AG04450 (cell line): Measurements from ENCODE around the gene H2AZ2. TPM values are rescaled to one million over a fixed set of nuclear protein-coding genes. Genes with fewer than 3 reads are reported as not detected.

Experiments
- CTCF ChIA-PET: fragments of 300-600, 350-600 bp; formaldehyde crosslinking; extraction: SDS; loops from one replicate; lab custom pipeline; 2022; ENCODE audit warnings: antibody characterized with exemption, inconsistent platforms; lab: Charles Lee
- POLR2A ChIA-PET: fragments of 350-600 bp; formaldehyde crosslinking; extraction: SDS; loops from one replicate; lab custom pipeline; 2021; ENCODE audit warnings: antibody characterized with exemption, inconsistent platforms; lab: Yijun Ruan, JAX
- DNase-seq: peaks from one replicate; pipeline ENCODE4 v3.0.0-alpha.2; 2011; ENCODE audit warnings: low read depth, low spot score
- H3K27ac ChIP-seq: one replicate; pipeline ENCODE4 v1.5.1; 2012; ENCODE audit warnings: low read depth, low read length, control low read depth
- H3K27me3 ChIP-seq: one replicate; pipeline ENCODE4 v1.6.0; 2012; ENCODE audit warnings: low read length; ENCODE audit not compliant: control insufficient read depth, insufficient read depth
- H3K4me3 ChIP-seq: 2 replicates; pipeline ENCODE4 v1.5.1; 2011; ENCODE audit warnings: mild to moderate bottlenecking, low read depth, low read length, control low read depth
- H3K9me3 ChIP-seq: 2 replicates; pipeline ENCODE4 v1.5.1; 2012; ENCODE audit warnings: low read length; ENCODE audit not compliant: control insufficient read depth, insufficient read depth
- polyA plus RNA-seq: library from polyadenylated mRNA; depleted of rRNA; stranded (reverse); fragments of >200 nt; gene quantifications from 2 replicates; pipeline ENCODE4 v1.2.3, GENCODE V29; 2011
- TF ChIP-seq, protein P1 (sequence below): IDR thresholded peaks from 2 replicates; pipeline ENCODE4 v1.5.1; 2011; ENCODE audit warnings: low read depth, low read length, control low read depth, inconsistent platforms

H2AZ2 gene
- polyA plus RNA-seq, 1 experiment: 164 TPM

- H3K4me3 ChIP-seq: peak overlapping the region; percentile 99
- CTCF ChIA-PET: interaction anchor here (1.0 to 1.5 kb wide), 4 partner anchors 49 to 339 kb away, joined by 3 to 5 read pairs (median 3); no protein-coding TSS in a partner anchor
- H3K27ac ChIP-seq: peak overlapping the region; percentile 94
- no peaks in the 10 kb centered on the region for H3K9me3 ChIP-seq
- POLR2A ChIA-PET: interaction anchor here (0.6 to 1.4 kb wide), 17 partner anchors 19 to 224 kb away, joined by 3 to 8 read pairs (median 4); partner anchors contain the start of genes DDX56, H2AZ2, OGDH and PURB
- peak; percentile 65 for DNase-seq
- no peaks in the 10 kb centered on the region for H3K27me3 ChIP-seq
- TF ChIP-seq, protein P1, sequence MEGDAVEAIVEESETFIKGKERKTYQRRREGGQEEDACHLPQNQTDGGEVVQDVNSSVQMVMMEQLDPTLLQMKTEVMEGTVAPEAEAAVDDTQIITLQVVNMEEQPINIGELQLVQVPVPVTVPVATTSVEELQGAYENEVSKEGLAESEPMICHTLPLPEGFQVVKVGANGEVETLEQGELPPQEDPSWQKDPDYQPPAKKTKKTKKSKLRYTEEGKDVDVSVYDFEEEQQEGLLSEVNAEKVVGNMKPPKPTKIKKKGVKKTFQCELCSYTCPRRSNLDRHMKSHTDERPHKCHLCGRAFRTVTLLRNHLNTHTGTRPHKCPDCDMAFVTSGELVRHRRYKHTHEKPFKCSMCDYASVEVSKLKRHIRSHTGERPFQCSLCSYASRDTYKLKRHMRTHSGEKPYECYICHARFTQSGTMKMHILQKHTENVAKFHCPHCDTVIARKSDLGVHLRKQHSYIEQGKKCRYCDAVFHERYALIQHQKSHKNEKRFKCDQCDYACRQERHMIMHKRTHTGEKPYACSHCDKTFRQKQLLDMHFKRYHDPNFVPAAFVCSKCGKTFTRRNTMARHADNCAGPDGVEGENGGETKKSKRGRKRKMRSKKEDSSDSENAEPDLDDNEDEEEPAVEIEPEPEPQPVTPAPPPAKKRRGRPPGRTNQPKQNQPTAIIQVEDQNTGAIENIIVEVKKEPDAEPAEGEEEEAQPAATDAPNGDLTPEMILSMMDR: peak; percentile 48
Measured at GRCh38 chr7:44797329-44798258, 50.3 kb downstream of the H2AZ2 start.

GRCh38 chr7:44796504-44797328 is 51.2 kb downstream of the H2AZ2 start, which contains the start of gene PPIA:
TSS of gene PPIA (plus strand) at chr7:44796681. CDS start at chr7:44796725, 44 bp downstream.
- ChIA-PET POLR2A (interaction anchor here (0.6 to 1.4 kb wide), 13 partner anchors 28 to 223 kb away, joined by 3 to 6 read pairs (median 4); partner anchors contain the start of genes DDX56, H2AZ2, OGDH and PURB), CTCF (interaction anchor here (0.6 to 1.5 kb wide), 3 partner anchors 26 to 50 kb away, joined by 3 to 4 read pairs (median 4); no protein-coding TSS in a partner anchor)
- TF ChIP-seq, protein P1: no peak
- Histone ChIP-seq H3K27me3 (no peaks in the 10 kb centered on the region), H3K4me3 (peak within 1 kb of the TSS; percentile 99), H3K27ac (peak within 1 kb of the TSS; percentile 94), H3K9me3 (no peaks in the 10 kb centered on the region)
- peak; percentile 97 for DNase-seq

- CTCF ChIA-PET: no interaction called here
Measured at GRCh38 chr7:44796034-44796503, 51.8 kb downstream of the H2AZ2 start.

DNA sequence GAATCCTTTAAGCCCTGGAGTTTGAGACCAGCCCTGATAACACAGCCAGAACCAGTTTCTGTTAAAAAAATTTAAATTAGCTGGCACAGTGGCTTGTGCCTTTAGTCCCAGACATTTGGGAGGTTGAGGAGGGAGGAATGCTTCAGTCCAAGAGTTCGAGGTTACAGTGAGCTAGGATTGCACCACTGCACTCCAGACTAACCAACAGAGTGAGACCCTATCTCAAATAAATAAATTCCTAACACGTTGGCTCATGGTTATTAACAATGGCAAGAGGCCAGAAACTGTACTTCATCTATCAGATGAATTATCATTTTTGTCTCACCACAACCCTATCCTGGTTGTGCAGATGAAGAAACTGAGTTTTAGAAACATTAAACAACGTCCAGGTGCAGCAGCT is 53.6 kb downstream of the H2AZ2 start:
- ChIA-PET CTCF (no interaction called here), POLR2A (interaction anchor here (1.3 kb wide), 1 partner anchor 26 kb away, joined by 4 read pairs; no protein-coding TSS in a partner anchor)
- TF ChIP-seq, protein P1: no peak
- no peak for DNase-seq
- Histone ChIP-seq H3K27me3 (no peaks in the 10 kb centered on the region), H3K9me3 (no peaks in the 10 kb centered on the region), H3K4me3 (no peak overlapping the region), H3K27ac (no peak overlapping the region)

More at GRCh38 chr7:44796034-44796503, 51.8 kb downstream of the H2AZ2 start:
- Histone ChIP-seq H3K27ac (peak overlapping the region; percentile 47), H3K4me3 (peak overlapping the region; percentile 99), H3K9me3 (no peaks in the 10 kb centered on the region), H3K27me3 (no peaks in the 10 kb centered on the region)
- DNase-seq: no peak
- POLR2A ChIA-PET: no interaction called here
- TF ChIP-seq, protein P1: no peak
